NCI-H2029 treated with DMSO at 0.1 percent for 48 hours (cell line): ENCODE data around the gene MIA3.
"Not testable (repeated sequence)": the region's sequence is repeated elsewhere in the genome, so short reads cannot be mapped to it uniquely, and the experiment has no call there.

Source experiments
- DNase-seq: peaks from one replicate; lab custom pipeline; 2025; lab: John Stamatoyannopoulos, UW

MIA3 gene, protein sequence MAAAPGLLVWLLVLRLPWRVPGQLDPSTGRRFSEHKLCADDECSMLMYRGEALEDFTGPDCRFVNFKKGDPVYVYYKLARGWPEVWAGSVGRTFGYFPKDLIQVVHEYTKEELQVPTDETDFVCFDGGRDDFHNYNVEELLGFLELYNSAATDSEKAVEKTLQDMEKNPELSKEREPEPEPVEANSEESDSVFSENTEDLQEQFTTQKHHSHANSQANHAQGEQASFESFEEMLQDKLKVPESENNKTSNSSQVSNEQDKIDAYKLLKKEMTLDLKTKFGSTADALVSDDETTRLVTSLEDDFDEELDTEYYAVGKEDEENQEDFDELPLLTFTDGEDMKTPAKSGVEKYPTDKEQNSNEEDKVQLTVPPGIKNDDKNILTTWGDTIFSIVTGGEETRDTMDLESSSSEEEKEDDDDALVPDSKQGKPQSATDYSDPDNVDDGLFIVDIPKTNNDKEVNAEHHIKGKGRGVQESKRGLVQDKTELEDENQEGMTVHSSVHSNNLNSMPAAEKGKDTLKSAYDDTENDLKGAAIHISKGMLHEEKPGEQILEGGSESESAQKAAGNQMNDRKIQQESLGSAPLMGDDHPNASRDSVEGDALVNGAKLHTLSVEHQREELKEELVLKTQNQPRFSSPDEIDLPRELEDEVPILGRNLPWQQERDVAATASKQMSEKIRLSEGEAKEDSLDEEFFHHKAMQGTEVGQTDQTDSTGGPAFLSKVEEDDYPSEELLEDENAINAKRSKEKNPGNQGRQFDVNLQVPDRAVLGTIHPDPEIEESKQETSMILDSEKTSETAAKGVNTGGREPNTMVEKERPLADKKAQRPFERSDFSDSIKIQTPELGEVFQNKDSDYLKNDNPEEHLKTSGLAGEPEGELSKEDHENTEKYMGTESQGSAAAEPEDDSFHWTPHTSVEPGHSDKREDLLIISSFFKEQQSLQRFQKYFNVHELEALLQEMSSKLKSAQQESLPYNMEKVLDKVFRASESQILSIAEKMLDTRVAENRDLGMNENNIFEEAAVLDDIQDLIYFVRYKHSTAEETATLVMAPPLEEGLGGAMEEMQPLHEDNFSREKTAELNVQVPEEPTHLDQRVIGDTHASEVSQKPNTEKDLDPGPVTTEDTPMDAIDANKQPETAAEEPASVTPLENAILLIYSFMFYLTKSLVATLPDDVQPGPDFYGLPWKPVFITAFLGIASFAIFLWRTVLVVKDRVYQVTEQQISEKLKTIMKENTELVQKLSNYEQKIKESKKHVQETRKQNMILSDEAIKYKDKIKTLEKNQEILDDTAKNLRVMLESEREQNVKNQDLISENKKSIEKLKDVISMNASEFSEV (N-terminal part only)

DNA sequence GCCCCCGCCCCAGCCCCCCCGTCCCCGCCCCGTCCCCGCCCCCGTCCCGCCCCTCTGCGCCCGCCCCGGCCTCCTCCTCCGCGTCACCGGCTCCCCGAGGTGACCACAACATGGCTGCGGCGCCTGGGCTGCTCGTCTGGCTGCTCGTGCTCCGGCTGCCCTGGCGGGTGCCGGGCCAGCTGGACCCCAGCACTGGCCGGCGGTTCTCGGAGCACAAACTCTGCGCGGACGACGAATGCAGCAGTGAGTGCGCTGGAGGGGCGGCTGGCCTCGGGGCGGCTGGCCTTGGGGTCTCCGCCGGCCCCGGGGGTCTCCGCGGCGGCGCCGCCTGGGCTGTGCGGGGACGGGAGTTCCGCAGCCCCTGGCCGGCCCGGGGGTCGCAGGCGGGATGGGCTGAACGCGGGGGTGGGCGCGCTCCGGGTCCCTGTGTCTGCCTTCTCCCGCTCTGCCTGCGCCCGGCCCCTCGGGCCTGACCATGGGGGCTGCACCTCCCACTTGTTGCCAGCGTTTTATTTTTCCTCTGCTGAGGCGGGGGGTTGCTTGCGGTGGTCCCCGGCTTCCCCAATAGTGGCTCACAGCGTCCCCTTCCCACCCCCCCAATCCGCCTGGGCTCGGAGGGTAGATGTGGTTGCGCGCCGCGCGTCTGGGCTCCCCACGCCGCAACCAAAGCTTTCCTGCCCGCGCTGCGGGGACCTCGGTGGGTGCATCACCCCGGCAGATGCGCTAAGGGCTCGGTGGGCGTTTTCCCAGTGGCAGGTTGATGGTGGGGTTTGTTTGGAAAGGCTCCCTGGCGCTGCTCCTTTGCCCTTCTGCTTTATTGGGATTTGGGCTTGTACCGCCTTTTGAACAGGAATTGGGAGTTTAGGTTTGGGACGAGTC lies at the start of gene MIA3:
MIA3 (plus strand) TSS at position 97 of the 879 bp plus-strand sequence; CDS start at position 111, 14 bp downstream.
- no peak for DNase-seq

- no peak for DNase-seq
Observed at GRCh38 chr1:222570837-222571236, 47.1 kb upstream of the MIA3 start.

DNA sequence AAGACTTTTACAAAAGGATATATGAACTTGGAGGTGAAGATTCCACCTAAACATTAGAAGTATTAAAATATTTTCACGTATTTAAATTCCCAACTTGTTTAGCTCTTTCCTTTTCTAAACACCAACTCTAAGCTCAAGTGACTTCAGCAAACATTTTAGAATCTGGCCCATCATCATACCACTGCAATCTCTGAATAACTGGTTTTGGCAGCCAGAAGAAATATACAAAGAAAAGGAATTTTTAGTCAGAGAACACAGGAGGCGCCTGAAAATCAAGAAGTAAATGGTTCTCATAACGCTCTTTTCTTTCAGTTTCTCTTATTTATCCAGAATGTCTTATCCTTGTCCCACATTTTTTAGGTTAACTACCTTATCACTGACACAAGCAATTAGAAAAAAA lies 38.6 kb upstream of the MIA3 start:
- DNase-seq = no peak

- DNase-seq = no peak
Observed at GRCh38 chr1:222582099-222582774, 35.7 kb upstream of the MIA3 start.

GRCh38 chr1:222583079-222583478 lies 34.8 kb upstream of the MIA3 start:
- no peak for DNase-seq

- DNase-seq = no peak
Observed at GRCh38 chr1:222586842-222587241, 31.1 kb upstream of the MIA3 start.

- no peak for DNase-seq
Observed at GRCh38 chr1:222588135-222588534, 29.8 kb upstream of the MIA3 start.

- DNase-seq = peak; percentile 64
Observed at GRCh38 chr1:222589462-222590302, 28.2 kb upstream of the MIA3 start, which contains the start of gene TAF1A. Gene TAF1A, minus strand, starts transcription at chr1:222589933.

DNA sequence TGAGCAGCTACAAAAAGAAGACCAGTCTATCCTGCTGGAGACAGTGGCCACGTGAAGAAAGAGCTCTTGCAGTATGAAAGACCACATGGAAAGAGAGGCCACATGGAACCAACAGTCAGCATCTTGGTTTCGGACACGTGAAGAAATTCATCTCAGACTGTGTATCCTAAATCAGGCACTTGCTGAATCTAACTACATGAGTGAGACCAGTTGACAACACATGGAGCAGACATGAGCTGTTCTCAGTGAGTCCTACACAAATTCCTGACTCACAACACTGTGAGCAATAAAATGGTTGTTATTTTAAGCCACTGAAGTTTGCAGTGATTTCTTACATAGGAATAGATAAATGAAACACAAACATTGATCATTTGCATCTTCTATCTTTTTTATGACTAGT lies 25.7 kb upstream of the MIA3 start:
- DNase-seq = no peak

GRCh38 chr1:222594789-222595188 lies 23.1 kb upstream of the MIA3 start:
- DNase-seq = no peak

GRCh38 chr1:222596696-222597095 lies 21.2 kb upstream of the MIA3 start:
- no peak for DNase-seq

GRCh38 chr1:222600281-222600680 lies 17.6 kb upstream of the MIA3 start:
- DNase-seq = no peak

- no peak for DNase-seq
Observed at GRCh38 chr1:222601257-222601656, 16.6 kb upstream of the MIA3 start.

DNA sequence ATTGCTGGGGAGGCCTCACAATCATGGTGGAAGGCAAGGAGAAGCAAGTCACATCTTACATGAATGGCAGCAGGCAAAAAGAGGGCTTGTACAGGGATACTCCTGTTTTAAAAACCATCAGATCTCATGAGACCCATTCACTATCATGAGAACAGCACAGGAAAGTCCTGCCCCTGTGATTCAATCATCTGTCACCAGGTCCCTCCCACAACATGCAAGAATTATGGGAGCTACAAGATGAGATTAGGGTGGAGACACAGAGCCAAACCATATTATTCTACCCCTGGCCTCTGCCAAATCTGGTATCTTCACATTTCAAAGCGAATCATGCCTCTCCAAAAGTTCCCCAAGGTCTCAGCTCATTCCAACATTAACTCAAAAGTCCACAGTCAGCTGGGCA lies 11.1 kb upstream of the MIA3 start:
- no peak for DNase-seq

DNA sequence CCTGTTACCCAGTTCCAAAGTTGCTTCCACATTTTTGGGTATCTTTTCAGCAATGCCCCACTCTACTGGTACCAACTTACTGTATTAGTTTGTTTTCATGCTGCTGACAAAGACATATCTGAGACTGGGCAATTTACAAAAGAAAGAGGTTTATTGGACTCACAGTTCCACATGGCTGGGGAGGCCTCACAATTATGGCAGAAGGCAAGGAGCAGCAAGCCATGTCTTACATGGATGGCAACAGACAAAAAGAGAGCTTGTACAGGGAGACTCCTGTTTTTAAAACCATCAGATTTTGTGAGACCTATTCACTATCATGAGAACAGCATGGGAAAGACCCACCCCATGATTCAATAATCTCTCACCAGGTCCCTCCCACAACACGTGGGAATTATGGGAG lies 8.8 kb upstream of the MIA3 start:
- not testable (repeated sequence) for DNase-seq

- DNase-seq = no peak
Observed at GRCh38 chr1:222610728-222611127, 7.2 kb upstream of the MIA3 start.

DNA sequence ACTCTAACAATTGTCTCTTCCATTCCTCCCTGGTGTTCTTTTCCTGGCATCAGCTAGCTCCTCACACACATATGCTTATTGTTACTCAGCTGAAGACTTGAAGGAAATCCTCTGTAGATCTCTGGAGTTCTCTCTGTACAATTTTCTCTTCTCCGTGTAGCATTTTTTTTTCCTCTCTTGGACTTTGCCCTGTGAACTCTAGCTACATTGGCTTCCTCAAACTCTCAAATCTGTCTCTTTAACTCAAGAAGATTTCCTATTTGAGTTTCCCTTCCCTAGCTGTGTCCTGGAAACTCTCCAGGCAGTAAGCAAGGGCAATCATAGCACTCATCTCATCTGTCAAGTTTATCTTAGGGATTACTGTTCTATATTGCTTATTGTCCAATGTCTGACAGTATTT lies 4.3 kb upstream of the MIA3 start:
- no peak for DNase-seq

GRCh38 chr1:222616525-222616924 lies 1.4 kb upstream of the MIA3 start:
- no peak for DNase-seq

- peak; percentile 29 for DNase-seq
Observed at GRCh38 chr1:222617367-222617951, 438 bp upstream of the MIA3 start.
